ENCODE measurements around the gene MUC21. TPM values are rescaled to one million over a fixed set of nuclear protein-coding genes. Genes with fewer than 3 reads are reported as not detected.
"Not testable (repeated sequence)": the region's sequence is repeated elsewhere in the genome, so short reads cannot be mapped to it uniquely, and the experiment has no call there.

MUC21 gene
- total and polyA plus RNA-seq, 9 donors, result 0.25 TPM; not detected in 8

- not testable (repeated sequence) for H3K9me3 ChIP-seq (replicated peaks; ENCODE audit: control insufficient read depth, low read depth, low read length); DNase-seq; H3K27ac ChIP-seq (ENCODE audit: low read length); H3K4me3 ChIP-seq (ENCODE audit: low read length); H3K36me3 ChIP-seq (ENCODE audit: control insufficient read depth, insufficient read depth, low read length); H3K27me3 ChIP-seq (ENCODE audit: control insufficient read depth, insufficient read depth, low read length); H3K4me1 ChIP-seq (ENCODE audit: control insufficient read depth, insufficient read depth, low read length)
- WGBS (ENCODE audit: insufficient coverage), result 59% methylated on average over 3 of the region's 15 CpGs
Observed at GRCh38 chr6:31021705-31022531, 38.4 kb downstream of the MUC21 start.

GRCh38 chr6:31025595-31025994 is 42.1 kb downstream of the MUC21 start:
- H3K27me3 ChIP-seq (ENCODE audit: control insufficient read depth, insufficient read depth, low read length), result peaks cover 3% of the 10 kb centered on the region
- H3K4me3 ChIP-seq (ENCODE audit: low read length), result no peak overlapping the region
- H3K27ac ChIP-seq (ENCODE audit: low read length), result no peak overlapping the region
- no peaks in the 10 kb centered on the region for H3K9me3 ChIP-seq (replicated peaks; ENCODE audit: control insufficient read depth, low read depth, low read length)
- 77% methylated on average over 4 of the region's 4 CpGs for WGBS (ENCODE audit: insufficient coverage)
- no peaks in the 10 kb centered on the region for H3K4me1 ChIP-seq (ENCODE audit: control insufficient read depth, insufficient read depth, low read length)
- DNase-seq, result no peak
- H3K36me3 ChIP-seq (ENCODE audit: control insufficient read depth, insufficient read depth, low read length), result no peaks in the 10 kb centered on the region

- 93% methylated on average over 5 of the region's 6 CpGs for WGBS (ENCODE audit: insufficient coverage)
Observed at GRCh38 chr6:31031095-31031494, 47.6 kb downstream of the MUC21 start.

GRCh38 chr6:31033075-31033474 is 49.6 kb downstream of the MUC21 start:
- Histone ChIP-seq H3K4me1 (ENCODE audit: control insufficient read depth, insufficient read depth, low read length) (no peaks in the 10 kb centered on the region), H3K4me3 (ENCODE audit: low read length) (no peak overlapping the region), H3K36me3 (ENCODE audit: control insufficient read depth, insufficient read depth, low read length) (no peaks in the 10 kb centered on the region), H3K27me3 (ENCODE audit: control insufficient read depth, insufficient read depth, low read length) (peaks cover 2% of the 10 kb centered on the region), H3K9me3 (replicated peaks; ENCODE audit: control insufficient read depth, low read depth, low read length) (no peaks in the 10 kb centered on the region), H3K27ac (ENCODE audit: low read length) (no peak overlapping the region)
- no peak for DNase-seq
- 77% methylated on average over 2 of the region's 4 CpGs for WGBS (ENCODE audit: insufficient coverage)

More at GRCh38 chr6:31031095-31031494, 47.6 kb downstream of the MUC21 start:
- Histone ChIP-seq H3K9me3 (replicated peaks; ENCODE audit: control insufficient read depth, low read depth, low read length) (no peaks in the 10 kb centered on the region), H3K27me3 (ENCODE audit: control insufficient read depth, insufficient read depth, low read length) (peaks cover 2% of the 10 kb centered on the region), H3K36me3 (ENCODE audit: control insufficient read depth, insufficient read depth, low read length) (no peaks in the 10 kb centered on the region), H3K4me3 (ENCODE audit: low read length) (no peak overlapping the region), H3K27ac (ENCODE audit: low read length) (no peak overlapping the region), H3K4me1 (ENCODE audit: control insufficient read depth, insufficient read depth, low read length) (no peaks in the 10 kb centered on the region)
- no peak for DNase-seq

- 60% methylated on average over 1 of the region's 4 CpGs for WGBS (ENCODE audit: insufficient coverage)
- DNase-seq, result no peak
- H3K27ac ChIP-seq (ENCODE audit: low read length), result no peak overlapping the region
- peaks cover 3% of the 10 kb centered on the region for H3K27me3 ChIP-seq (ENCODE audit: control insufficient read depth, insufficient read depth, low read length)
- H3K36me3 ChIP-seq (ENCODE audit: control insufficient read depth, insufficient read depth, low read length), result no peaks in the 10 kb centered on the region
- H3K9me3 ChIP-seq (replicated peaks; ENCODE audit: control insufficient read depth, low read depth, low read length), result no peaks in the 10 kb centered on the region
- H3K4me1 ChIP-seq (ENCODE audit: control insufficient read depth, insufficient read depth, low read length), result no peaks in the 10 kb centered on the region
- H3K4me3 ChIP-seq (ENCODE audit: low read length), result no peak overlapping the region
Observed at GRCh38 chr6:31035862-31036497, 52.5 kb downstream of the MUC21 start.

- H3K4me1 ChIP-seq (ENCODE audit: control insufficient read depth, insufficient read depth, low read length), result no peaks in the 10 kb centered on the region
- no peak overlapping the region for H3K27ac ChIP-seq (ENCODE audit: low read length)
- DNase-seq, result peak; percentile 15
- H3K27me3 ChIP-seq (ENCODE audit: control insufficient read depth, insufficient read depth, low read length), result peaks cover 3% of the 10 kb centered on the region
- WGBS (ENCODE audit: insufficient coverage), result 57% methylated on average over 6 of the region's 7 CpGs
- H3K9me3 ChIP-seq (replicated peaks; ENCODE audit: control insufficient read depth, low read depth, low read length), result no peaks in the 10 kb centered on the region
- no peaks in the 10 kb centered on the region for H3K36me3 ChIP-seq (ENCODE audit: control insufficient read depth, insufficient read depth, low read length)
- no peak overlapping the region for H3K4me3 ChIP-seq (ENCODE audit: low read length)
Observed at GRCh38 chr6:31037169-31037568, 53.7 kb downstream of the MUC21 start.

GRCh38 chr6:31037682-31038081 is 54.2 kb downstream of the MUC21 start:
- Histone ChIP-seq H3K4me3 (ENCODE audit: low read length) (no peak overlapping the region), H3K9me3 (replicated peaks; ENCODE audit: control insufficient read depth, low read depth, low read length) (no peaks in the 10 kb centered on the region), H3K27me3 (ENCODE audit: control insufficient read depth, insufficient read depth, low read length) (peaks cover 3% of the 10 kb centered on the region), H3K27ac (ENCODE audit: low read length) (no peak overlapping the region), H3K4me1 (ENCODE audit: control insufficient read depth, insufficient read depth, low read length) (no peaks in the 10 kb centered on the region), H3K36me3 (ENCODE audit: control insufficient read depth, insufficient read depth, low read length) (no peaks in the 10 kb centered on the region)
- DNase-seq, result no peak
- 83% methylated on average over 1 of the region's 3 CpGs for WGBS (ENCODE audit: insufficient coverage)

GRCh38 chr6:31038559-31038958 is 55.0 kb downstream of the MUC21 start:
- no peaks in the 10 kb centered on the region for H3K4me1 ChIP-seq (ENCODE audit: control insufficient read depth, insufficient read depth, low read length)
- H3K27me3 ChIP-seq (ENCODE audit: control insufficient read depth, insufficient read depth, low read length), result peaks cover 3% of the 10 kb centered on the region
- WGBS (ENCODE audit: insufficient coverage), result 83% methylated on average over 2 of the region's 8 CpGs
- H3K36me3 ChIP-seq (ENCODE audit: control insufficient read depth, insufficient read depth, low read length), result no peaks in the 10 kb centered on the region
- no peak overlapping the region for H3K27ac ChIP-seq (ENCODE audit: low read length)
- no peak overlapping the region for H3K4me3 ChIP-seq (ENCODE audit: low read length)
- no peaks in the 10 kb centered on the region for H3K9me3 ChIP-seq (replicated peaks; ENCODE audit: control insufficient read depth, low read depth, low read length)
- no peak for DNase-seq

Other genes with a start within 250 kb of the MUC21 start
- 84.5 TPM for gene FLOT1, start 241.0 kb upstream of the MUC21 start, total RNA-seq
- gene FLOT1, start 241.0 kb upstream of the MUC21 start, polyA plus RNA-seq (ENCODE audit: insufficient read depth in 1 of 8, insufficient read length in 8 of 8, low replicate concordance in 1 of 8), result 100 to 1,000 TPM in 6 of 8 donors, 10 to 100 TPM in 2; 94.9 to 113 (median 107) TPM
- gene IER3, start 239.2 kb upstream of the MUC21 start, total RNA-seq, result 6.7 TPM
- 10 to 100 TPM in 6 of 8 donors, 1 to 10 TPM in 2; 5.8 to 22.6 (median 12.9) TPM for gene IER3, start 239.2 kb upstream of the MUC21 start, polyA plus RNA-seq (ENCODE audit: insufficient read depth in 1 of 8, insufficient read length in 8 of 8, low replicate concordance in 1 of 8)
- gene DDR1, start 99.2 kb upstream of the MUC21 start, total RNA-seq, result 42.4 TPM
- 10 to 100 TPM; 55.2 to 87.4 (median 70.1) TPM for gene DDR1, start 99.2 kb upstream of the MUC21 start, polyA plus RNA-seq (ENCODE audit: insufficient read depth in 1 of 8, insufficient read length in 8 of 8, low replicate concordance in 1 of 8)
- gene GTF2H4, start 75.5 kb upstream of the MUC21 start, total RNA-seq, result 15.5 TPM
- gene GTF2H4, start 75.5 kb upstream of the MUC21 start, polyA plus RNA-seq (ENCODE audit: insufficient read depth in 1 of 8, insufficient read length in 8 of 8, low replicate concordance in 1 of 8), result 10 to 100 TPM; 22.0 to 26.5 (median 24.1) TPM
- 23.4 TPM for gene VARS2, start 69.5 kb upstream of the MUC21 start, total RNA-seq
- gene VARS2, start 69.5 kb upstream of the MUC21 start, polyA plus RNA-seq (ENCODE audit: insufficient read depth in 1 of 8, insufficient read length in 8 of 8, low replicate concordance in 1 of 8), result 10 to 100 TPM; 20.1 to 34.8 (median 27.7) TPM
- gene SFTA2, start 51.5 kb upstream of the MUC21 start, total RNA-seq, result not detected
- under 1 TPM in 3 of 8 donors, not detected in 5; 0.37 to 0.66 (median 0.47) TPM for gene SFTA2, start 51.5 kb upstream of the MUC21 start, polyA plus RNA-seq (ENCODE audit: insufficient read depth in 1 of 8, insufficient read length in 8 of 8, low replicate concordance in 1 of 8)
- not detected for gene MUCL3, start 42.7 kb upstream of the MUC21 start, total RNA-seq
- under 1 TPM in 2 of 8 donors, not detected in 6; 0.05 to 0.15 TPM for gene MUCL3, start 42.7 kb upstream of the MUC21 start, polyA plus RNA-seq (ENCODE audit: insufficient read depth in 1 of 8, insufficient read length in 8 of 8, low replicate concordance in 1 of 8)
- not detected for gene MUC22, start 26.8 kb downstream of the MUC21 start, total RNA-seq
- gene MUC22, start 26.8 kb downstream of the MUC21 start, polyA plus RNA-seq (ENCODE audit: insufficient read depth in 1 of 8, insufficient read length in 8 of 8, low replicate concordance in 1 of 8), result 1 to 10 TPM in 1 of 8 donors, under 1 TPM in 2, not detected in 5; 0.04 to 2.4 (median 0.12) TPM
- not detected for gene C6orf15, start 128.9 kb downstream of the MUC21 start, total RNA-seq
- not detected for gene C6orf15, start 128.9 kb downstream of the MUC21 start, polyA plus RNA-seq (ENCODE audit: insufficient read depth in 1 of 8, insufficient read length in 8 of 8, low replicate concordance in 1 of 8)
- gene PSORS1C1, start 131.1 kb downstream of the MUC21 start, total RNA-seq, result 1.3 TPM
- gene PSORS1C1, start 131.1 kb downstream of the MUC21 start, polyA plus RNA-seq (ENCODE audit: insufficient read depth in 1 of 8, insufficient read length in 8 of 8, low replicate concordance in 1 of 8), result 1 to 10 TPM in 1 of 8 donors, under 1 TPM in 7; 0.22 to 1.4 (median 0.70) TPM
- not detected for gene CDSN, start 136.7 kb downstream of the MUC21 start, total RNA-seq
- gene CDSN, start 136.7 kb downstream of the MUC21 start, polyA plus RNA-seq (ENCODE audit: insufficient read depth in 1 of 8, insufficient read length in 8 of 8, low replicate concordance in 1 of 8), result under 1 TPM in 1 of 8 donors, not detected in 7; 0.07 TPM
- gene PSORS1C2, start 155.3 kb downstream of the MUC21 start, total RNA-seq, result not detected
- under 1 TPM in 6 of 8 donors, not detected in 2; 0.09 to 0.27 (median 0.26) TPM for gene PSORS1C2, start 155.3 kb downstream of the MUC21 start, polyA plus RNA-seq (ENCODE audit: insufficient read depth in 1 of 8, insufficient read length in 8 of 8, low replicate concordance in 1 of 8)
- gene CCHCR1, start 174.1 kb downstream of the MUC21 start, total RNA-seq, result 16.4 TPM
- gene CCHCR1, start 174.1 kb downstream of the MUC21 start, polyA plus RNA-seq (ENCODE audit: insufficient read depth in 1 of 8, insufficient read length in 8 of 8, low replicate concordance in 1 of 8), result 10 to 100 TPM; 15.1 to 21.2 (median 17.6) TPM
- gene TCF19, start 174.9 kb downstream of the MUC21 start, total RNA-seq, result 11.3 TPM
- gene TCF19, start 174.9 kb downstream of the MUC21 start, polyA plus RNA-seq (ENCODE audit: insufficient read depth in 1 of 8, insufficient read length in 8 of 8, low replicate concordance in 1 of 8), result 10 to 100 TPM in 7 of 8 donors, 1 to 10 TPM in 1; 9.3 to 18.4 (median 13.5) TPM
- gene POU5F1, start 187.0 kb downstream of the MUC21 start, total RNA-seq, result 0.13 TPM
- gene POU5F1, start 187.0 kb downstream of the MUC21 start, polyA plus RNA-seq (ENCODE audit: insufficient read depth in 1 of 8, insufficient read length in 8 of 8, low replicate concordance in 1 of 8), result 1 to 10 TPM in 1 of 8 donors, under 1 TPM in 7; 0.29 to 1.3 (median 0.45) TPM